Measurements from ENCODE around the gene CADM4. TPM values are rescaled to one million over a fixed set of nuclear protein-coding genes. Genes with fewer than 3 reads are reported as not detected.

CADM4 gene
- total RNA-seq, 3 donors from 2014 or later: 2.1 to 20.8 (median 18.0) TPM

DNA sequence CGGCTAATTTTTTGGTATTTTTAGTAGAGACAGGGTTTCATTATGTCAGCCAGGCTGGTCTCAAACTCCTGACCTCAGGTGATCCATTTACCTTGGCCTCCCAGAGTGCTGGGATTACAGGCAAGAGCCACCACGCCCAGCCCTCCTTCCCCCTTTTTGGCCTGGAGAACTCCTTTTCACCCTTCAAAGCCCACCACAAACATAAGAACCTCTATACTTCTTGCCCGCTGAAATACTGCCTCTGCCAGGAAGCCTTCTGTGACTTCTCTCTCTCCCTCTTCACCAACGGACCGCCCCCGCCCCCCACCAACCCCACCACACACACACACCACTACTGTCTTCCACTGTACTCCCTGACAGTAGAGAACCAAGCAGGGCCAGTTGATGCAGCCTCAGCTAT is 22.7 kb downstream of the CADM4 start:
- no peaks in the 10 kb centered on the region for H3K4me1 ChIP-seq
- H3K9me3 ChIP-seq: no peaks in the 10 kb centered on the region
- H3K4me3 ChIP-seq: no peak overlapping the region
- intact Hi-C loops (cut with DNase I; ENCODE audit: low total_unique reads): no loop called here
- no peaks in the 10 kb centered on the region for H3K36me3 ChIP-seq
- TF ChIP-seq POLR2A (IDR thresholded peaks at IDR 0.05) (no peak), POLR2AphosphoS5 (IDR thresholded peaks at IDR 0.05) (no peak)
- TF ChIP-seq, protein P1, sequence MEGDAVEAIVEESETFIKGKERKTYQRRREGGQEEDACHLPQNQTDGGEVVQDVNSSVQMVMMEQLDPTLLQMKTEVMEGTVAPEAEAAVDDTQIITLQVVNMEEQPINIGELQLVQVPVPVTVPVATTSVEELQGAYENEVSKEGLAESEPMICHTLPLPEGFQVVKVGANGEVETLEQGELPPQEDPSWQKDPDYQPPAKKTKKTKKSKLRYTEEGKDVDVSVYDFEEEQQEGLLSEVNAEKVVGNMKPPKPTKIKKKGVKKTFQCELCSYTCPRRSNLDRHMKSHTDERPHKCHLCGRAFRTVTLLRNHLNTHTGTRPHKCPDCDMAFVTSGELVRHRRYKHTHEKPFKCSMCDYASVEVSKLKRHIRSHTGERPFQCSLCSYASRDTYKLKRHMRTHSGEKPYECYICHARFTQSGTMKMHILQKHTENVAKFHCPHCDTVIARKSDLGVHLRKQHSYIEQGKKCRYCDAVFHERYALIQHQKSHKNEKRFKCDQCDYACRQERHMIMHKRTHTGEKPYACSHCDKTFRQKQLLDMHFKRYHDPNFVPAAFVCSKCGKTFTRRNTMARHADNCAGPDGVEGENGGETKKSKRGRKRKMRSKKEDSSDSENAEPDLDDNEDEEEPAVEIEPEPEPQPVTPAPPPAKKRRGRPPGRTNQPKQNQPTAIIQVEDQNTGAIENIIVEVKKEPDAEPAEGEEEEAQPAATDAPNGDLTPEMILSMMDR (IDR thresholded peaks at IDR 0.05): no peak
- DNase-seq (ENCODE audit: low spot score in 2 of 2): no peak
- H3K27me3 ChIP-seq: no peaks in the 10 kb centered on the region
- no peak overlapping the region for H3K27ac ChIP-seq

DNA sequence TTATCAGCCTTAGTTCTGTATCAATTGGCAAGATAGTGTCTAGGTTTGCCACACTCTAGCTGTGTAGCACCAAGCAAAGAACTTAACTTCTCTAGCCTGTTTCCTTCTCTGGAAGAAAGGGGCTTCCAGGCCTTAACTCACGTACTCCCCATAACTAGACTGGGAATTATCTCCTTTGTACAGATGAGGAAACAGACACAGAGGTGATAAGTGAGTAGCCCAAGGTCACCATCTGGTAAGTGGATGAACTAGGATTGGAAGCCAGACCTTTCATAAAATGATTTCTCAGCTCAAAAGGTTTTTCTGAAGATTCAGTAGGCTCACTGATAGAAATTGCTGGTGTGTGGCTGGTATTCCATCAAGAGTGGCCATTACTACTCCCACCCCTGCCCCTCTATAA is 23.3 kb downstream of the CADM4 start:
- Histone ChIP-seq H3K4me1 (no peaks in the 10 kb centered on the region), H3K27me3 (no peaks in the 10 kb centered on the region), H3K36me3 (no peaks in the 10 kb centered on the region), H3K4me3 (no peak overlapping the region), H3K9me3 (no peaks in the 10 kb centered on the region), H3K27ac (no peak overlapping the region)
- TF ChIP-seq POLR2A (IDR thresholded peaks at IDR 0.05) (no peak), POLR2AphosphoS5 (IDR thresholded peaks at IDR 0.05) (no peak)
- TF ChIP-seq, protein P1 (IDR thresholded peaks at IDR 0.05): no peak
- no peak for DNase-seq (ENCODE audit: low spot score in 2 of 2)
- intact Hi-C loops (cut with DNase I; ENCODE audit: low total_unique reads): no loop called here

DNA sequence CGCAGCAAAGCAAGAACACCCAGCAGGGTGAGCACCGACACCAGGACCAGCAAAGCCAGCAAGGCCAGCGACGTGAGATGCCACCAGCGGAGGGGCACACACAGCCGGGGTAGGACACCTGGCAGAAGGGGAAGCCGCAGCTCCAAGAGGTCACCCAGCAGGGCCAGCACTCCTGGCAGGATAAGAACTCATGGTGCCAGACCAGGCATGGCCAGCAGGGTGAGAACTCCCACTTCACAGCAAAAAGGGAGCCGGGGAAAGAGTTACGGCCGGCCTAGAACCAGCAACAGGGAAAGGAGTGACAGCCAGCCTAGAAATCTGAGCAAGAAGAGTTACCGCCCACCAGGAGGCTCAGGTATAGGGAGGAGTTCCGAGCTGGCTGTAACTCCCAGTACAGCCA is 27.3 kb downstream of the CADM4 start:
- no peak for DNase-seq (ENCODE audit: low spot score in 2 of 2)
- Histone ChIP-seq H3K36me3 (no peaks in the 10 kb centered on the region), H3K4me1 (no peaks in the 10 kb centered on the region), H3K4me3 (no peak overlapping the region), H3K27me3 (no peaks in the 10 kb centered on the region), H3K9me3 (no peaks in the 10 kb centered on the region), H3K27ac (no peak overlapping the region)
- no peak for TF ChIP-seq POLR2A (IDR thresholded peaks at IDR 0.05)
- TF ChIP-seq, protein P1 (IDR thresholded peaks at IDR 0.05): no peak
- TF ChIP-seq POLR2AphosphoS5 (IDR thresholded peaks at IDR 0.05): no peak
- intact Hi-C loops (cut with DNase I; ENCODE audit: low total_unique reads): no loop called here

DNA sequence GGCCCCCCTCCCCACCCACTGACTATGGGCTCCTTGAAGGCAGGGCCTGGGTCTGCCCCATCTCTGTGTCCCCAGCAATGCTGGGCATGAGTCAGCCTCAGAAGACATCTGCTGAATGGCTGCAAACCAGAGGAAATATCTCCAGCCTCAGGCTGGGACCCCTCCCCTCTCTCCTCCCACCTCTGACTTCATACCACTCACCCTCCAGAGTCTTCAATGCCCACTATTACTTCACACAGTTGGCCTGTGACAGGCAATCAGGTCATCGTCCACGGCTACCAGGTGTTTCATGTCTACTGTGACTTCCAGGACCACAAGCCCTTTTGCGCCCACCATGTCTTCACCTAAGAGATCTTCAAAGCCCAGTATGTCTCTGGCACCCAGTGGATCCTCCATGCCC is 27.9 kb downstream of the CADM4 start, which contains the start of gene SRRM5:
SRRM5 (plus strand) TSS at position 301 of the 400 bp plus-strand sequence; CDS start at position 335, 34 bp downstream.
- no peaks in the 10 kb centered on the region for H3K36me3 ChIP-seq
- intact Hi-C loops (cut with DNase I; ENCODE audit: low total_unique reads): no loop called here
- no peak for DNase-seq (ENCODE audit: low spot score in 2 of 2)
- H3K27me3 ChIP-seq: no peaks in the 10 kb centered on the region
- H3K9me3 ChIP-seq: no peaks in the 10 kb centered on the region
- TF ChIP-seq POLR2A (IDR thresholded peaks at IDR 0.05) (no peak), POLR2AphosphoS5 (IDR thresholded peaks at IDR 0.05) (no peak)
- TF ChIP-seq, protein P1 (IDR thresholded peaks at IDR 0.05): no peak
- H3K4me1 ChIP-seq: no peaks in the 10 kb centered on the region
- no peak within 1 kb of the TSS for H3K4me3 ChIP-seq
- no peak within 1 kb of the TSS for H3K27ac ChIP-seq

DNA sequence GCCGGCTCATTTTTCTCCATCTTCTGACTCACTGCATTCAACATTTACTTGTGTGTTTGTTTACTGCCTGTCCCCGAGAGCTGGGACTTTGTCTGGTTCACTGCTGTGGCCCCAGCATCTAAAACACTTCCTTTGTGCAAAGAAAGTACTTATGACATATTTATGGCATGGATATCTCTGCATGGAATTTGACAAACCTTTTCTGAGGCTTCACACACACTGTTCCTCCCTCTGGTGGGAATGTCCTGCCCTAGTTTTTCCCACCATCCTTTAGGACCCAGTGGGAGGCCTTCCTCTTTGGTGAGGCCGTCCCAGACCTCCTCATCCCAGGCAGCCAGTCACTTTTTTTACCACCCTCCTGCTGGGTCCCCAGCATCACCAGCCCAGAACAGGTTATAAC is 29.2 kb downstream of the CADM4 start:
- Histone ChIP-seq H3K27ac (no peak overlapping the region), H3K9me3 (no peaks in the 10 kb centered on the region), H3K4me1 (no peaks in the 10 kb centered on the region), H3K27me3 (no peaks in the 10 kb centered on the region), H3K36me3 (no peaks in the 10 kb centered on the region), H3K4me3 (no peak overlapping the region)
- intact Hi-C loops (cut with DNase I; ENCODE audit: low total_unique reads): no loop called here
- TF ChIP-seq POLR2A (IDR thresholded peaks at IDR 0.05) (no peak), POLR2AphosphoS5 (IDR thresholded peaks at IDR 0.05) (no peak)
- TF ChIP-seq, protein P1 (IDR thresholded peaks at IDR 0.05): no peak
- DNase-seq (ENCODE audit: low spot score in 2 of 2): no peak

Measured in breast epithelium (tissue), 4 donors.